Activated CD4-positive, alpha-beta T cell treated with anti-CD3 and anti-CD28 coated beads, Interleukin-2, Interleukin-4, amounts not matched to agents 100 ng/mL and 50 ng/mL, durations not matched to agents 16 hours and 8 hours (primary cell): ENCODE data around the gene MARVELD2.
A peak's percentile ranks its signal among the peaks of the same experiment; 100 is the strongest.
"Not testable (repeated sequence)": the region's sequence is repeated elsewhere in the genome, so short reads cannot be mapped to it uniquely, and the experiment has no call there.

Experiments used
- DNase-seq: peaks from one replicate; pipeline ENCODE4 v3.0.0-alpha.2; 2020; ENCODE audit warnings: low spot score

Gene MARVELD2, protein sequence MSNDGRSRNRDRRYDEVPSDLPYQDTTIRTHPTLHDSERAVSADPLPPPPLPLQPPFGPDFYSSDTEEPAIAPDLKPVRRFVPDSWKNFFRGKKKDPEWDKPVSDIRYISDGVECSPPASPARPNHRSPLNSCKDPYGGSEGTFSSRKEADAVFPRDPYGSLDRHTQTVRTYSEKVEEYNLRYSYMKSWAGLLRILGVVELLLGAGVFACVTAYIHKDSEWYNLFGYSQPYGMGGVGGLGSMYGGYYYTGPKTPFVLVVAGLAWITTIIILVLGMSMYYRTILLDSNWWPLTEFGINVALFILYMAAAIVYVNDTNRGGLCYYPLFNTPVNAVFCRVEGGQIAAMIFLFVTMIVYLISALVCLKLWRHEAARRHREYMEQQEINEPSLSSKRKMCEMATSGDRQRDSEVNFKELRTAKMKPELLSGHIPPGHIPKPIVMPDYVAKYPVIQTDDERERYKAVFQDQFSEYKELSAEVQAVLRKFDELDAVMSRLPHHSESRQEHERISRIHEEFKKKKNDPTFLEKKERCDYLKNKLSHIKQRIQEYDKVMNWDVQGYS

GRCh38 chr5:69414885-69415583 lies at the start of gene MARVELD2:
TSS of gene MARVELD2 (plus strand) at chr5:69415116. CDS start at chr5:69419386, 4,270 bp downstream.
- peak; percentile 21 for DNase-seq

DNA sequence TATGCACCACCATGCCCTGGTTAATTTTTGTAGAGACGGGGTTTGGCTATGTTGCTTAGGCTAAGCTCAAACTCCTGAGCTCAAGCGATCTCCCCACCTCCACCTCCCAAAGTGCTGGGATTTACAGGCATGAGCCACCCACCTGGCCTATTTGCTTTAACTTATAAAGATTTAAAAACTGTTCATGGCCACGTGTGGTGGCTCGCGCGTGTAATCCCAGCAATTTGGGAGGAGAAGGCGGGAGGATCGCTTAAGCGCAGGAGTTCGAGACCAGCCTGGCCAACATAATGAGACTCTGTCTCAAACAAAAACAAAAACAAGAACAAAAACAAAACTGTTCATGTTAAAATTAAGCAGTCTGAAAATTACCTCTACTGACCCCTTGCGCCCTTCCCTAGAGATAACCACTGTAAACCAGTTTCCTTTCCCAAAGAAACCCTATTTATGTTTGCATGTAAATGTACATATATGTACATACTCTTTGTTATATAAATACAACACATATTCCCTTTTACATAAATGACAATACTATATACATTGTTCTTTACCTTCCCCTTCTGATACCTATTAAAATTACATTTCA lies 47.1 kb upstream of the MARVELD2 start:
- DNase-seq, result no peak

DNA sequence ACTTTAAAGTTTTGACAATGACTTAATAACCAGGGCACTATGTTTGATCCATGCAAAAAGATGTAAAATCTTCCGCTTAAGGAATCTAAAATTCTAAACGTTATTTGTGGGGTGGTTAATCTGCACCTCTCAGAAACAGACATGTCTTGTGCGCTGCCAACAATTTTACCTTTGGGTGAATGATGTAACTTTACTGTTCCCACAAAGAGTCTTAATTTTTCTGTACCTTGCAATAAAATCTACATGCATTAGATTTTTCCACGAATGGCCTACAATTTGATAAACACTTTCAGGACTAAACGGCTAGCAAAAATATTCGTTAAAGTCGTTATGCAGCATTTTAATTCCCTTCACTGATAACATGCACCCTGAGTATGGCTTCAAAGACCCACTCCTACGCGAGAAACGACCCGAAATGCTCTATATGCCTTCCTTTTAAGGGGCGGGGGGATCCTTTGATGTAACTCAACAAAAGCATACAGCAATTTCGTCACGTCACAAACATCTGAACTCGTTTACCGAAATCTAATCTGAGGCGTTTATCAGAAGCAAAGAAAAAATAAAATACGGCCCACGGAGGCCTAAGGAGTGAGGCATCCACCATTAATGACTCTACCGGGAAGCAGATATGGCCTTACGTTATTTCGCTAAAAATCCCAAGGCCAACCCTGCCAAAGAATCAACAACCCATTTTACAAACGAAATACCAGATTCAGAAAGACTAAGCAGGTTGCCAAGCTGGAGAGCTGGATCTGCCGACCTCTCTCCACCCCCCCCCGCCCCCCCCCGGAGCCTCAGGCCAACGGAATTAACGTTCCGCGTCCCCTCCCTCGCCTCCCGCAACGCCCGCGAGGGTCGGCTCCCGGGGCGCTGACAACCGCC lies 46.2 kb upstream of the MARVELD2 start:
- DNase-seq, result peak; percentile 15

GRCh38 chr5:69369340-69370121 lies 45.4 kb upstream of the MARVELD2 start, which contains the start of the genes AK6, RAD17 and TAF9:
TSS of gene AK6 (minus strand) at chr5:69369520. CDS start at chr5:69369490, 30 bp downstream.
TSS of gene RAD17 (plus strand) at chr5:69369818. CDS start at chr5:69372209, 2,391 bp downstream.
TSS of gene TAF9 (minus strand) at chr5:69369520. CDS start at chr5:69365737, 3,783 bp downstream.
- peak; percentile 93 for DNase-seq

DNA sequence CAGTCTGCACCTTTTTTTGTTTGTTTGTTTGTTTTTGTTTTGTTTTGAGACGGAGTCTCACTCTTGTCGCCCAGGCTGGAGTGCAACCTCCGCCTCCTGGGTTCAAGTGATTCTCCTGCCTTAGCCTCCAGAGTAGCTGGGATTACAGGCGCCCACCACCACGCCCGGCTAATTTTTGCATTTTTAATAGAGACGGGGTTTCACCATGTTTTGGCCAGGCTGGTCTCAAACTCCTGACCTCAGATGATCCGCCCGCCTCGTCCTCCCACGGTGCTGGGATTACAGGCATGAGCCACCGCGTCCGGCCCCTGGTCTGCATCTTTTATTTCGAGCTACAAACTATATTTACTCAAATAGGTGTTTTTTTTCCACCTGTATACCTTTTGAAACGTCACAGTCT lies 44.6 kb upstream of the MARVELD2 start:
- DNase-seq, result not testable (repeated sequence)

DNA sequence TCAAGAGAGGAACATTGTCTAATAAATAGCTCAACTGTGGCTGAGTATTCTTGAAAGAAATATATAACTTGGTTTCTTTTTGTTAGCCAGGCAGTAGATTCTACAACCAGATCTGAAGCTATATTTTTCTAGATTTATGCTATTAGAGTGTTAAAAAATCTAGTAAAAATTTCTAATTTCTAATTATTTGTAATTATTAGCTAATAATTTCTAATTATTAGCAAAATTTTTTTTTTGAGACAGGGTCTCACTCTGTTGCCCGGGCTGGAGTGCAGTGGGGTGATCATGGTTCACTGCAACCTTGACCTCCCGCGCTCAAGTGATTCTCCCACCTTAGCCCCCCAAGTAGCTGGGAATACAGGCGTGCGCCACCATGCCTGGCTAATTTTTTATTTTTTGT lies 42.5 kb upstream of the MARVELD2 start:
- DNase-seq, result no peak

DNA sequence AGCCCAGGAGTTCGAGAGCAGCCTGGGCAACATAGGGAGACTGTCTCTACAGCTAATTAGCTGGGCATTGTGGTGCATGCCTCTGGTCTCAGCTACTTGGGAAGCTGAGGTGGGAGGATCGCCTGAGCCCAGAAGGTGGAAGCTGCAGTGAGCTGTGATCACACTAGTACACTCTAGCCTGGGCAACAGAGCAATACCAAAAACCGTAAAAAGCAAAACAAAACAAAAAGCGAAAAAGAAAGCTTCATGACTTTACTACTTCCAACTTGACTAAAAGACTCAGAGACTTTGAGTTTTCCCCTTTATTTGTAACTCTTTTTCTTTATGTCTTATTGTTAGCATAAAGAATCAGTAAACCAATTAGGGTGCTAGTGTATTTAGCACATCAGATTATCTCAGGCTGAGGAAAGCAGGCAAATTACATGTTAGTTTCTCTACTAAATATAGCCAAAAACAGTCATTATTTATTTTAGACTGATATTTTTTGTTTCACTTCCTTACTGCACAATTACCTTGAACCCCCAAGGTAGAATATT lies 39.9 kb upstream of the MARVELD2 start:
- no peak for DNase-seq

GRCh38 chr5:69378376-69378775 lies 36.5 kb upstream of the MARVELD2 start:
- DNase-seq, result no peak

- no peak for DNase-seq
Observed at GRCh38 chr5:69404659-69405330, 10.1 kb upstream of the MARVELD2 start.

- no peak for DNase-seq
Observed at GRCh38 chr5:69415584-69415958, 655 bp downstream of the MARVELD2 start.

GRCh38 chr5:69416180-69416579 lies 1.3 kb downstream of the MARVELD2 start:
- DNase-seq, result no peak

DNA sequence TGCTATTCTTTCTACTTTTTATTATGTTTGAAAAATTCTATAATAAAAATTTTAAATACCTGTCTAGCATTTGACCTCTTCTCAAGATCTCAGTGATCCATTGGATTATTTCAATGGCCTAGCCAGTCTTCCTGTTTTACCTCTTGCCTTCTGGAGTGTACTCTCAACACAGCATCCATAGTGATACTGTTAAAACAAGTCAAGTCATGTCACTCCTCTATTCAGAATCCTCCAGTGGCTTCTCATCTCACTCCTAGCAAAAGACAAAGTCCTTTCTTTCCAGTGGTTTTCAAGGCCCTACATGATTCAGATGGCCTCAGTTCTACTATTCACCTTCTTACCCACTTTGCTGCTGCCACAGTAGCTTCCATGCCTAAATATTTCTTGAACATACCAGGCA lies 1.8 kb downstream of the MARVELD2 start:
- no peak for DNase-seq

GRCh38 chr5:69418554-69418953 lies 3.6 kb downstream of the MARVELD2 start:
- no peak for DNase-seq

GRCh38 chr5:69431424-69432303 lies 16.7 kb downstream of the MARVELD2 start:
- DNase-seq, result no peak

DNA sequence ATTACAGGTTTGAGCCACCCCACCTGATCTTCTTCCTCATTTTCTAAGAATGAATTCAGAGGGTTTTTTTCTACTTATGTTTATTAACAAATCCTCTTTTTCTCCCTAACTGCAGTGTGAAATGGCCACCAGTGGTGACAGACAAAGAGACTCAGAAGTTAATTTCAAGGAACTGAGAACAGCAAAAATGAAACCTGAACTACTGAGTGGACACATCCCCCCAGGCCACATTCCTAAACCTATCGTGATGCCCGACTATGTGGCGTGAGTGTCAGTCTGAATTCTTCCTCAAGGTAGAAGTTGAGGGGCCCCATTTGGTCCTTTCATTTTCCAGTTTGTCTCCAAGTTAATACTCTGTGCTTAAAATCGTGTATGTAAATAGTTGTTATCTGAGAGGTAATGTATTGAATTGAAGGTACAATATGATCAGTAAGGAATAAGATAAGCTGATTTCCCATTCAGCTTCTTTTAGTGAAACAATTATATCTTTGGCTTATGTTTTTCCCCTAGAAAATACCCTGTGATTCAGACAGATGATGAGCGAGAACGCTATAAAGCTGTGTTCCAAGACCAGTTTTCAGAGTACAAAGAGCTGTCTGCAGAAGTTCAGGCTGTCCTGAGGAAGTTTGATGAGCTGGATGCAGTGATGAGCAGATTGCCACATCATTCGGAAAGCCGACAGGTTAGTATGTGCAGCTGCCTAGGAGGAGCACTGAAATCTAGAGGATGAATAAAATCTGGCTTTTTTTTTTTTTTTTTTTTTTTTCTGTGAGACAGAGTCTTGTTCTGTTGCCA lies 17.7 kb downstream of the MARVELD2 start:
- peak; percentile 30 for DNase-seq

DNA sequence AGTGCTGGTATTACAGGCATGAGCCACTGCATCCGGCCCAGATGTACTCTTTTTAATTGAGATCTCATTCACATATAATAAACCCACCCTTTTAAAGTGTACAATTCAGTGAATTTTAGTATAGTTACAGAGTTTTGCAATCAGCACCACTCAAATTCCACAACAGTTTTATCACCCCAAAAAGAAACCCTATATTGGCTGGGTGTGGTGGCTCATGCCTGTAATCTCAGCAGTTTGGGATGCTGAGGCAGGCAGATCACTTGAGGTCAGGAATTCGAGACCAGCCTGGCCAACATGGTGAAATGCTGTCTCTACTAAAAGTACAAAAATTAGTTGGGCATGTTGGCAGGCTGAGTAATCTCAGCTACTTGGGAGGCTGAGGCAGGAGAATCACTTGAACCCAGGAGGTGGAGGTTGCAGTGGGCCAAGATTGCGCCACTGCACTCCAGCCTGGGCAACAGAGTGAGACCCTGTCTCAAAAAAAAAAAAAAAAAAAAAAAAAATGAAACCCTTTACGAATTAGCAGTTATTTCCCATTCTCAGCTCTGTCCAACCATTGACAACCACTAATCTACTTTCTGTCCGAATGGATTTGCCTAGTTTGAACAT lies 20.5 kb downstream of the MARVELD2 start:
- DNase-seq, result not testable (repeated sequence)

GRCh38 chr5:69444127-69444754 lies 29.3 kb downstream of the MARVELD2 start:
- no peak for DNase-seq
